Endodermal cell (in vitro differentiated cells): ENCODE measurements around the gene CDK5RAP2. TPM values are rescaled to one million over a fixed set of nuclear protein-coding genes. Genes with fewer than 3 reads are reported as not detected.

ENCODE experiments used
- DNase-seq: peaks from one replicate; pipeline ENCODE4 v3.0.0-alpha.2; 2017
- H3K27ac ChIP-seq: 2 replicates; pipeline ENCODE4 v1.5.1; 2013; ENCODE audit warnings: mild to moderate bottlenecking, low read depth, low read length, moderate library complexity
- H3K27me3 ChIP-seq: 2 replicates; pipeline ENCODE4 v1.6.1; 2013; ENCODE audit warnings: mild to moderate bottlenecking, low read length, moderate library complexity; ENCODE audit not compliant: insufficient read depth, control insufficient read depth, poor library complexity, severe bottlenecking
- H3K36me3 ChIP-seq: 2 replicates; pipeline ENCODE4 v1.7.0; 2013; ENCODE audit warnings: mild to moderate bottlenecking, low read length, moderate library complexity; ENCODE audit not compliant: control insufficient read depth, insufficient read depth
- H3K4me1 ChIP-seq: one replicate; pipeline ENCODE4 v1.7.0; 2013; ENCODE audit warnings: low read length; ENCODE audit not compliant: control insufficient read depth, insufficient read depth
- H3K4me3 ChIP-seq: 2 replicates; pipeline ENCODE4 v1.5.1; 2013; ENCODE audit warnings: mild to moderate bottlenecking, low read length, moderate library complexity
- H3K9ac ChIP-seq: 2 replicates; pipeline ENCODE4 v1.6.1; 2013; ENCODE audit warnings: mild to moderate bottlenecking, low read length, moderate library complexity; ENCODE audit not compliant: poor library complexity, severe bottlenecking; ENCODE audit errors: extremely low read depth
- H3K9me3 ChIP-seq: 2 replicates; pipeline ENCODE4 v1.6.1; 2013; ENCODE audit warnings: mild to moderate bottlenecking, low read length, moderate library complexity; ENCODE audit not compliant: control insufficient read depth
- H3K27ac Mint-ChIP-seq: 2 replicates; pipeline ENCODE4 v1.8.0; 2020; ENCODE audit warnings: mixed read lengths
- H3K27me3 Mint-ChIP-seq: 2 replicates; pipeline ENCODE4 v1.8.0; 2021; ENCODE audit warnings: mild to moderate bottlenecking, mixed read lengths; ENCODE audit not compliant: insufficient read depth
- H3K36me3 Mint-ChIP-seq: 2 replicates; pipeline ENCODE4 v1.8.0; 2020; ENCODE audit warnings: low read depth, mixed read lengths
- H3K4me1 Mint-ChIP-seq: 2 replicates; pipeline ENCODE4 v1.8.0; 2020; ENCODE audit warnings: mixed read lengths
- H3K4me3 Mint-ChIP-seq: 2 replicates; pipeline ENCODE4 v1.8.0; 2020; ENCODE audit warnings: mild to moderate bottlenecking, moderate library complexity, mixed read lengths
- H3K9me3 Mint-ChIP-seq: 2 replicates; pipeline ENCODE4 v1.8.0; 2020; ENCODE audit warnings: mild to moderate bottlenecking, mixed read lengths
- CTCF ChIP-seq: fragments of 200-600 bp; sonication (generic); conservative IDR thresholded peaks from 2 replicates; pipeline ENCODE4 v1.5.0; 2021; ENCODE audit warnings: antibody characterized with exemption, mild to moderate bottlenecking
- WGBS, 2 experiments: methylation state at CpG; one replicate each; pipeline versions ENCODE4 v1.1.5 to v1.1.7; 2013; ENCODE audit warnings: missing lambda C conversion rate in 2 of 2, mixed read lengths in 1 of 2; ENCODE audit not compliant: insufficient coverage in 1 of 2, insufficient read length in 1 of 2; 5-methylcytosine and 5-hydroxymethylcytosine counted together
- total RNA-seq, 2 donors: library from RNA; stranded (reverse); fragmentation: NEBNext Ultra II Directional in 1 of 2; extraction: Animal tissue kit (Norgen Biotek cat#: 25700) in 1 of 2; gene quantifications; 2 replicates in 1 of 2; 3 replicates in 1 of 2; pipeline ENCODE4 v1.2.1, GENCODE V29; 2021

The CDK5RAP2 gene
- total RNA-seq, 2 donors from 2014 or later = 68.2 to 92.0 TPM

- Histone ChIP-seq H3K4me3 (no peak overlapping the region), H3K9me3 (no peaks in the 10 kb centered on the region), H3K27ac (no peak overlapping the region), H3K36me3 (peaks cover 96% of the 10 kb centered on the region), H3K4me1 (no peaks in the 10 kb centered on the region), H3K27me3 (no peaks in the 10 kb centered on the region), H3K9ac (no peak overlapping the region)
- DNase-seq = no peak
- Mint-ChIP-seq H3K4me3 (no peak overlapping the region), H3K4me1 (peaks cover 5% of the 10 kb centered on the region), H3K36me3 (peaks cover 74% of the 10 kb centered on the region), H3K27ac (no peak overlapping the region), H3K27me3 (no peaks in the 10 kb centered on the region), H3K9me3 (no peaks in the 10 kb centered on the region)
- TF ChIP-seq CTCF = no peak
- 100% methylated on average over 2 of the region's 2 CpGs; no CpG with 5 or more reads in 1 of the 2 experiments for WGBS, 2 experiments
These were observed 174.1 kb downstream of the CDK5RAP2 start for GRCh38 chr9:120405860-120406259.

GRCh38 chr9:120405134-120405533, 174.8 kb downstream of the CDK5RAP2 start:
- TF ChIP-seq CTCF = no peak
- H3K36me3 ChIP-seq = peaks cover 96% of the 10 kb centered on the region
- peaks cover 74% of the 10 kb centered on the region for H3K36me3 Mint-ChIP-seq

GRCh38 chr9:120403543-120403856, 176.5 kb downstream of the CDK5RAP2 start:
- H3K36me3 ChIP-seq = peaks cover 96% of the 10 kb centered on the region
- no peaks in the 10 kb centered on the region for H3K9me3 ChIP-seq
- H3K36me3 Mint-ChIP-seq = peaks cover 75% of the 10 kb centered on the region
- DNase-seq = no peak
- TF ChIP-seq CTCF = no peak
- peak overlapping the region; percentile 0 for H3K27ac Mint-ChIP-seq
- no peaks in the 10 kb centered on the region for H3K27me3 ChIP-seq
- H3K4me3 ChIP-seq = no peak overlapping the region
- H3K27me3 Mint-ChIP-seq = no peaks in the 10 kb centered on the region
- H3K4me1 ChIP-seq = no peaks in the 10 kb centered on the region
- H3K4me1 Mint-ChIP-seq = no peaks in the 10 kb centered on the region
- no peak overlapping the region for H3K4me3 Mint-ChIP-seq
- WGBS, 2 experiments = 81 to 88% methylated on average over 3 of the region's 3 CpGs
- no peaks in the 10 kb centered on the region for H3K9me3 Mint-ChIP-seq
- no peak overlapping the region for H3K9ac ChIP-seq
- no peak overlapping the region for H3K27ac ChIP-seq

More at GRCh38 chr9:120405134-120405533, 174.8 kb downstream of the CDK5RAP2 start:
- no peaks in the 10 kb centered on the region for H3K27me3 ChIP-seq
- H3K4me1 Mint-ChIP-seq = peaks cover 2% of the 10 kb centered on the region
- no peaks in the 10 kb centered on the region for H3K9me3 Mint-ChIP-seq
- no peak overlapping the region for H3K4me3 Mint-ChIP-seq
- no peak overlapping the region for H3K9ac ChIP-seq
- H3K4me3 ChIP-seq = no peak overlapping the region
- no peaks in the 10 kb centered on the region for H3K4me1 ChIP-seq
- H3K27ac ChIP-seq = no peak overlapping the region
- H3K27me3 Mint-ChIP-seq = no peaks in the 10 kb centered on the region
- H3K9me3 ChIP-seq = no peaks in the 10 kb centered on the region
- H3K27ac Mint-ChIP-seq = no peak overlapping the region
- DNase-seq = no peak
- 90 to 91% methylated on average over 1 of the region's 1 CpG for WGBS, 2 experiments
